NCI-H2029 (cell line): ENCODE results near the gene HCFC1.

Experiments used
- DNase-seq: peaks from one replicate; lab custom pipeline; 2025; lab: John Stamatoyannopoulos, UW

HCFC1 gene

GRCh38 chrX:153973127-153974002 lies 1.7 kb upstream of the HCFC1 start:
- no peak for DNase-seq

- peak; percentile 84 for DNase-seq
These were observed 929 bp upstream of the HCFC1 start, which contains the start of gene TMEM187 for GRCh38 chrX:153972368-153973126. Gene TMEM187, plus strand, starts transcription at chrX:153972754. Its CDS starts 9,309 bp downstream, at chrX:153982063.

GRCh38 chrX:153971124-153971449 lies 531 bp downstream of the HCFC1 start:
- peak; percentile 73 for DNase-seq

- DNase-seq, result peak; percentile 51
These were observed 1.1 kb downstream of the HCFC1 start for GRCh38 chrX:153970357-153971123.

GRCh38 chrX:153969904-153970356 lies 1.7 kb downstream of the HCFC1 start:
- no peak for DNase-seq

- DNase-seq, result no peak
These were observed 2.3 kb downstream of the HCFC1 start for GRCh38 chrX:153969125-153969903.

- no peak for DNase-seq
These were observed 2.9 kb downstream of the HCFC1 start for GRCh38 chrX:153968754-153969124.

GRCh38 chrX:153968255-153968654 lies 3.4 kb downstream of the HCFC1 start:
- DNase-seq, result no peak

- no peak for DNase-seq
These were observed 3.9 kb downstream of the HCFC1 start for GRCh38 chrX:153967536-153968224.

GRCh38 chrX:153966841-153967535 lies 4.6 kb downstream of the HCFC1 start:
- DNase-seq, result no peak

GRCh38 chrX:153966283-153966688 lies 5.3 kb downstream of the HCFC1 start:
- DNase-seq, result no peak

- no peak for DNase-seq
These were observed 6.2 kb downstream of the HCFC1 start for GRCh38 chrX:153965406-153965805.

- DNase-seq, result no peak
These were observed 7.5 kb downstream of the HCFC1 start for GRCh38 chrX:153964105-153964504.

- no peak for DNase-seq
These were observed 8.1 kb downstream of the HCFC1 start for GRCh38 chrX:153963546-153963945.

GRCh38 chrX:153961292-153961691 lies 10.3 kb downstream of the HCFC1 start:
- no peak for DNase-seq

- no peak for DNase-seq
These were observed 10.8 kb downstream of the HCFC1 start for GRCh38 chrX:153960786-153961185.

GRCh38 chrX:153960077-153960476 lies 11.5 kb downstream of the HCFC1 start:
- DNase-seq, result no peak

GRCh38 chrX:153959649-153960048 lies 12.0 kb downstream of the HCFC1 start:
- no peak for DNase-seq

- DNase-seq, result no peak
These were observed 13.0 kb downstream of the HCFC1 start for GRCh38 chrX:153958605-153959004.

- DNase-seq, result no peak
These were observed 14.4 kb downstream of the HCFC1 start for GRCh38 chrX:153957224-153957623.
